KMS-11 (cell line): Measurements from ENCODE around the gene EBP.

ENCODE experiments used
- H2AFZ ChIP-seq: fragments of 200-600 bp; sonication (generic); 2 replicates; pipeline ENCODE4 v1.6.1; 2016; ENCODE audit warnings: antibody characterized with exemption, mixed run types, low read depth
- H3K27ac ChIP-seq: fragments of 200-600 bp; sonication (generic); 2 replicates; pipeline ENCODE4 v1.6.1; 2016; ENCODE audit warnings: mild to moderate bottlenecking, mixed run types
- H3K27me3 ChIP-seq: fragments of 200-600 bp; sonication (generic); 2 replicates; pipeline ENCODE4 v1.6.1; 2017; ENCODE audit warnings: mild to moderate bottlenecking, low read depth, mixed run types, moderate library complexity; ENCODE audit not compliant: insufficient read depth
- H3K36me3 ChIP-seq: fragments of 200-600 bp; sonication (generic); 2 replicates; pipeline ENCODE4 v1.6.1; 2017; ENCODE audit warnings: mild to moderate bottlenecking, mixed run types; ENCODE audit not compliant: insufficient read depth
- H3K4me1 ChIP-seq: fragments of 200-600 bp; sonication (generic); 2 replicates; pipeline ENCODE4 v1.6.1; 2016; ENCODE audit warnings: mild to moderate bottlenecking, low read depth, mixed run types; ENCODE audit not compliant: poor library complexity, severe bottlenecking
- H3K4me2 ChIP-seq: fragments of 200-600 bp; sonication (generic); 2 replicates; pipeline ENCODE4 v1.7.0; 2016; ENCODE audit warnings: mild to moderate bottlenecking, mixed run types
- H3K4me3 ChIP-seq: fragments of 200-600 bp; sonication (generic); IDR thresholded peaks from 2 replicates; pipeline ENCODE4 v1.6.1; 2017; ENCODE audit warnings: low read depth, low read length, mixed read lengths; ENCODE audit not compliant: insufficient read depth
- H3K79me2 ChIP-seq: fragments of 200-600 bp; sonication (generic); 2 replicates; pipeline ENCODE4 v1.6.1; 2016; ENCODE audit warnings: low read depth, mixed run types; ENCODE audit not compliant: insufficient read depth
- H3K9ac ChIP-seq: fragments of 200-600 bp; sonication (generic); 2 replicates; pipeline ENCODE4 v1.6.1; 2016; ENCODE audit warnings: mild to moderate bottlenecking, mixed run types
- H4K20me1 ChIP-seq: fragments of 200-600 bp; sonication (generic); 2 replicates; pipeline ENCODE4 v1.6.1; 2016; ENCODE audit warnings: mild to moderate bottlenecking, mixed run types; ENCODE audit not compliant: insufficient read depth
- CTCF ChIP-seq: fragments of 200-600 bp; sonication (generic); conservative IDR thresholded peaks from 2 replicates; pipeline ENCODE4 v1.6.1; 2017; ENCODE audit warnings: low read depth, mild to moderate bottlenecking, antibody characterized with exemption, low read length, moderate library complexity, mixed read lengths

EBP gene

GRCh38 chrX:48493890-48494364 is 27.7 kb upstream of the EBP start:
- Histone ChIP-seq H4K20me1 (no peaks in the 10 kb centered on the region), H3K79me2 (no peaks in the 10 kb centered on the region), H3K27ac (no peak overlapping the region), H3K4me1 (peaks cover 6% of the 10 kb centered on the region), H3K27me3 (no peaks in the 10 kb centered on the region), H3K4me3 (no peak overlapping the region), H3K36me3 (no peaks in the 10 kb centered on the region), H3K9ac (no peak overlapping the region), H3K4me2 (no peak overlapping the region), H2AFZ (no peak overlapping the region)
- peak; percentile 33 for TF ChIP-seq CTCF

- Histone ChIP-seq H3K79me2 (no peaks in the 10 kb centered on the region), H3K4me2 (no peak overlapping the region), H3K9ac (no peak overlapping the region), H3K4me1 (no peaks in the 10 kb centered on the region), H4K20me1 (no peaks in the 10 kb centered on the region), H2AFZ (no peak overlapping the region), H3K27me3 (no peaks in the 10 kb centered on the region), H3K36me3 (no peaks in the 10 kb centered on the region), H3K4me3 (no peak overlapping the region), H3K27ac (no peak overlapping the region)
- no peak for TF ChIP-seq CTCF
Observed at GRCh38 chrX:48496660-48497059, 24.9 kb upstream of the EBP start.

- no peaks in the 10 kb centered on the region for H3K79me2 ChIP-seq
- H3K9ac ChIP-seq = no peak overlapping the region
- H3K27me3 ChIP-seq = no peaks in the 10 kb centered on the region
- H3K27ac ChIP-seq = no peak overlapping the region
- H3K4me1 ChIP-seq = no peaks in the 10 kb centered on the region
- H2AFZ ChIP-seq = no peak overlapping the region
- H3K4me2 ChIP-seq = no peak overlapping the region
- H3K36me3 ChIP-seq = no peaks in the 10 kb centered on the region
- H4K20me1 ChIP-seq = no peaks in the 10 kb centered on the region
- H3K4me3 ChIP-seq = no peak overlapping the region
- TF ChIP-seq CTCF = no peak
Observed at GRCh38 chrX:48497871-48498270, 23.7 kb upstream of the EBP start.

- Histone ChIP-seq H4K20me1 (no peaks in the 10 kb centered on the region), H3K27me3 (no peaks in the 10 kb centered on the region)
Observed at GRCh38 chrX:48498374-48498809, 23.2 kb upstream of the EBP start.

More at GRCh38 chrX:48498374-48498809, 23.2 kb upstream of the EBP start:
- no peak overlapping the region for H3K27ac ChIP-seq
- no peaks in the 10 kb centered on the region for H3K36me3 ChIP-seq
- no peak overlapping the region for H3K4me2 ChIP-seq
- TF ChIP-seq CTCF = no peak
- no peaks in the 10 kb centered on the region for H3K79me2 ChIP-seq
- H3K4me1 ChIP-seq = no peaks in the 10 kb centered on the region
- H3K9ac ChIP-seq = no peak overlapping the region
- H3K4me3 ChIP-seq = no peak overlapping the region
- no peak overlapping the region for H2AFZ ChIP-seq
